HG02884 (cell line): ENCODE data around the gene GRIK1.
"Not testable (repeated sequence)": the region's sequence is repeated elsewhere in the genome, so short reads cannot be mapped to it uniquely, and the experiment has no call there.

Experiments
- ATAC-seq: cut with Tn5 transposase; IDR thresholded peaks from one replicate; pipeline ENCODE4 v1.9.1; 2021; ENCODE audit warnings: mild to moderate bottlenecking, moderate library complexity; ENCODE audit not compliant: unreplicated experiment

GRIK1 gene

GRCh38 chr21:29939924-29940275 lies at the start of gene GRIK1:
TSS of gene GRIK1 (minus strand) at chr21:29939996.
- no peak for ATAC-seq

GRCh38 chr21:29987762-29988161 lies 48.0 kb upstream of the GRIK1 start:
- ATAC-seq = no peak

GRCh38 chr21:29985866-29986265 lies 46.1 kb upstream of the GRIK1 start:
- ATAC-seq = no peak

GRCh38 chr21:29979043-29979442 lies 39.2 kb upstream of the GRIK1 start:
- ATAC-seq = no peak

GRCh38 chr21:29975776-29976175 lies 36.0 kb upstream of the GRIK1 start:
- no peak for ATAC-seq

- no peak for ATAC-seq
These were observed 33.5 kb upstream of the GRIK1 start for GRCh38 chr21:29973258-29973657.

- ATAC-seq = no peak
These were observed 21.7 kb upstream of the GRIK1 start for GRCh38 chr21:29961291-29962027.

GRCh38 chr21:29958551-29958950 lies 18.8 kb upstream of the GRIK1 start:
- no peak for ATAC-seq

GRCh38 chr21:29958035-29958434 lies 18.2 kb upstream of the GRIK1 start:
- not testable (repeated sequence) for ATAC-seq

- ATAC-seq = no peak
These were observed 13.9 kb upstream of the GRIK1 start for GRCh38 chr21:29953690-29954089.

- ATAC-seq = no peak
These were observed 13.3 kb upstream of the GRIK1 start for GRCh38 chr21:29953072-29953471.

GRCh38 chr21:29951911-29952310 lies 12.1 kb upstream of the GRIK1 start:
- no peak for ATAC-seq

- no peak for ATAC-seq
These were observed 10.2 kb upstream of the GRIK1 start for GRCh38 chr21:29949991-29950390.

- ATAC-seq = no peak
These were observed 7.3 kb upstream of the GRIK1 start for GRCh38 chr21:29947119-29947518.

GRCh38 chr21:29943885-29944284 lies 4.1 kb upstream of the GRIK1 start:
- ATAC-seq = no peak

- ATAC-seq = no peak
These were observed 2.2 kb upstream of the GRIK1 start for GRCh38 chr21:29942034-29942433.

GRCh38 chr21:29940991-29941390 lies 1.2 kb upstream of the GRIK1 start:
- ATAC-seq = no peak

- ATAC-seq = no peak
These were observed 565 bp upstream of the GRIK1 start for GRCh38 chr21:29940361-29940760.

- ATAC-seq = no peak
These were observed 482 bp downstream of the GRIK1 start for GRCh38 chr21:29939104-29939923.

GRCh38 chr21:29938776-29939103 lies 1.1 kb downstream of the GRIK1 start:
- no peak for ATAC-seq

GRCh38 chr21:29933088-29933487 lies 6.7 kb downstream of the GRIK1 start:
- ATAC-seq = no peak

GRCh38 chr21:29928537-29928936 lies 11.3 kb downstream of the GRIK1 start:
- no peak for ATAC-seq
